Stimulated activated CD8-positive, alpha-beta memory T cell treated with anti-CD3 and anti-CD28 coated beads, Interleukin-4, amount 100 ng/mL, for 24 hours (primary cell): Measurements from ENCODE around the gene EME1.
"Not testable (repeated sequence)": the region's sequence is repeated elsewhere in the genome, so short reads cannot be mapped to it uniquely, and the experiment has no call there.

Source experiments
- DNase-seq: peaks from one replicate; pipeline ENCODE4 v3.0.0-alpha.2; 2020; ENCODE audit warnings: low read depth

Gene EME1

DNA sequence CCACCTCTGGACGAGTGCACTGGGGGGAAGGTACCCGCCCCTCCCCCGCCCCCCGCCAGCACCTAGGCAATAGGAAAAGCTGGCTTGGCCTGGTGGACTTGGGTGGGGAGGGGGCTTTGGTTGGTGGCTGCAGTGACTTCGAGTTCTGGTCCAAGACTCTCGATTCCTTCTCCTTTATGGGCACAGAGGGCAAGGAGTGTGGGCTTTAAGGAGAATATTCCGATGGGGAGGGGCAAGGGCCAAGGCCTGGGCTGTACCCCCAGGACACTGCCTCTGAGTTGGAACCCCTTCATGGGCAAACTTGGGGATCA, 53.4 kb downstream of the EME1 start:
- DNase-seq: no peak

DNA sequence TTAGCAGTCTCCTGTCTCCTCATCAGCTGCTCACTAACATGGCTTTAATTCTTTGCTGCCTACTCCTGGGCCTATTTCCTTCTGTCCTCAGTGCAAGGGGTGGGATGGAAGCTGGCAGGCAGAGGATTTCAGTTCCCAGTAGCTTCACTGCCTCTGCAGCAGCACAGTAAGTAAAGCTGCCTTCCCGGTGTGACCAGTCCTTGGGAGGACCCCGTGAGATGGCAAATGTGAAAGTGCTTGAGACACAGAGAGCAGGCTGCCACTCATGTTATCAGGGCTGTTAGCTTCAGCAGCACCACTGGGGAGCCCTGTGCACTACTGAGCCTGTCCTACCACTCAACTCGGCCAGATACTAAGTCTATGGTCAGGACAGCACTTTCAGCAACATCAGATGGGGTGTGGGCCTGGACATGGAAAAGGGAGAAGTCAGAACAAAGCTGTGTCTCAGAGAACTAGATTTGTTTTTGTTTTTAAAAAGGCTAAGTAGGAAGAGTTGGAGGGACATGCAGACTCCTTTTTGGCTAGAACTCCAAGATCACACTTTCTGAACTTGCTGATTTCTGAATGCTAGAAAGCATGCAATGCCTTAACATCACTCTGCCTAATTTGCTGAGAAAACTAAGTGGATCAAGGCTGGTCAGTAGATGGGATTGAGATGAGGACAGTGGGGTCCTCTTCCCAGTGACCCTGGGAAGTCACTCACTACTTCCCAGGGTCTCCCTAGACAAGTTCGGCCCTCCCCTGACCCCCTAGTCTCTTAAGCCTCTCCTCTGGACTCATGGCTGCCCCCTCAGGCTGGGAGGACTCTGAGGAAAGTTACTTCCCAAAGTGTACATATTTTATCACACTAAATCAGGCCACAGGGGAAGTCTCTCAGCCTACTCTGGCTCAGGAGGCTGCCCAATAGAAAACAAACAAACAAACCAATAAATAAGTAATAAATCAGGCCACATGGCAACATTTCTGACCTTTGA, 54.1 kb downstream of the EME1 start:
- no peak for DNase-seq

DNA sequence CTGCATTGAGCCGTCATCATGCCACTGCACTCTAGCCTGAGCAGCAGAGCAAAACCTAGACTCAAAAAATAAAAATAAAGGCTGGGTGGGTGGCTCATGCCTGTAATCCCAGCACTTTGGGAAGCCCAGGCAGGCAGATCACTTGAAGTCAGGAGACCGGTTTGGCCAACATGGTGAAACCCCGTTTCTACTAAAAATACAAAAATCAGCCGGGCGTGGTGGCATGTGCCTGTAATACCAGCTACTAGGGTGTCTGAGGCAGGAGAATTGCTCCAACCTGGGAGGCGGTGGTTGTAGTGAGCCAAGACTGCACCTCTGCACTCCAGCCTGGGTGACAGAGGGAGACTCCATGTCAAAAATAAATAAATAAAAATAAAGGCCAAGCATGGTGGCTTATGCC, 55.1 kb downstream of the EME1 start:
- not testable (repeated sequence) for DNase-seq

DNA sequence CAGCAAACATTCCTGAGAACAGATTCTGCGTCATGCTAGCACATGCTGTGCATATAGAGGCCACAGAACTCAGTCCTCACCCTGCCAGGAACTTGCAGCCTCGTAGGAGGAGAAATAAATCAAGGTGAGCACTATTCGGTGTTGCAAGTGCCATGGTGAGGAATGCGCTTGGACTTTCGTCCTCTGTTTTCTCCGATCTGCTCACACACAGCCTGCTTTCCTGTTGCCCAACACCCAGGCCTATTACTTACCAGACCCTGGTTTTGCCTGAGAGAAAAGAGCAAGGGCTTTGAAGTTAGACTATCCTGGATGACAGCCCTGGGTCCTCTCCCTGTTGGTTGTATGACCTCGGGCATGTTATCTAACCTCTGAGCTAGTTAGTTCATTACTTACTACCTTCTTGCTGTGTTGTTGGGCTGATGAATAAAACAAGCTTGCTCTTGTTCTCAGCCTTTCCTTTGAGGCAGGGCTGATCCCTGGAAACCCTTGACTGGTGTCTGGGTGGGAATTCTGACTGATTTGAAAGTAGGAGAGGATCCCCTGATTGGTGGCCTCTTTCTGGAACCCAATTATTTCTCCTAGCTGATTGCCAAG, 55.9 kb downstream of the EME1 start:
- no peak for DNase-seq

DNA sequence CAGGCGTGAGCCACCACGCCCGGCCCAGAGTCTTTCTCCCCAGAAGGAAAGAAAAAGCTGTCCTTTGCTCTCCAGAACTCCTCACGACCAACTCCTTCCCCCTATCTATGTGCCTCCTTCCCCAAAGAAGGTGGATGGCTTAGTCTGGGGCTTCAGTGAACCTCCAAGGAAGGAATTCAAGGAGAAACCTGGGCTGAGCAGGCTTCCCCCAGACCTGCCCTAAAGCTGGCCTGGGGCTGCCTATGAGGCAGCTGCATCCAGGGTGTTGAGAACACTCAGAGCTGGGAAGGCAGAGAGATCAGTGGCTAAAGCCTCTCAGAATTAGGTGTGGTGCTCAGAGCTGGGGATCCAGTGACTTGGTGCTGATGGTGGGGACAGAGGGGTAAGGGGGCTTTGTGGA, 56.8 kb downstream of the EME1 start:
- DNase-seq: no peak
